SU-DHL-6 (cell line): ENCODE results near the gene GRIK3.

Source experiments
- H2AFZ ChIP-seq: fragments of 200-600 bp; sonication (generic); 2 replicates; pipeline ENCODE4 v1.6.1; 2014; ENCODE audit warnings: low read depth, mild to moderate bottlenecking, moderate library complexity, mixed read lengths, antibody characterized with exemption, low read length; ENCODE audit not compliant: severe bottlenecking
- H3F3A ChIP-seq: fragments of 200-600 bp; shearing (Covaris generic); 2 replicates; pipeline ENCODE4 v1.6.0; 2016; ENCODE audit warnings: antibody characterized with exemption, mild to moderate bottlenecking; ENCODE audit not compliant: insufficient read depth
- H3K27ac ChIP-seq: fragments of 200-600 bp; sonication (generic); 2 replicates; pipeline ENCODE4 v1.5.1; 2016; ENCODE audit warnings: low read depth, mild to moderate bottlenecking, low read length, moderate library complexity, mixed read lengths
- H3K27me3 ChIP-seq: fragments of 200-600 bp; sonication (generic), shearing (Covaris generic); 2 replicates; pipeline ENCODE4 v1.6.0; 2014; ENCODE audit warnings: mild to moderate bottlenecking, low read length
- H3K36me3 ChIP-seq: fragments of 200-600 bp; sonication (generic); 2 replicates; pipeline ENCODE4 v1.6.1; 2014; ENCODE audit warnings: mild to moderate bottlenecking, low read length, mixed read lengths
- H3K4me2 ChIP-seq: fragments of 300-600, 200-600 bp; shearing (Covaris generic), sonication (generic); 2 replicates; pipeline ENCODE4 v1.6.0; 2014; ENCODE audit warnings: low read length, low read depth, mild to moderate bottlenecking; ENCODE audit not compliant: poor library complexity, severe bottlenecking
- H3K4me3 ChIP-seq: fragments of 200-600 bp; sonication (generic); 2 replicates; pipeline ENCODE4 v1.5.1; 2014; ENCODE audit warnings: antibody characterized with exemption, low read length, mild to moderate bottlenecking, mixed read lengths; ENCODE audit not compliant: insufficient read depth, poor library complexity, severe bottlenecking
- H3K79me2 ChIP-seq: fragments of 200-600 bp; sonication (generic); 2 replicates; pipeline ENCODE4 v1.6.1; 2014; ENCODE audit warnings: mild to moderate bottlenecking, low read length, moderate library complexity; ENCODE audit not compliant: insufficient read depth
- H3K9ac ChIP-seq: fragments of 200-600 bp; sonication (generic); 2 replicates; pipeline ENCODE4 v1.7.0; 2014; ENCODE audit warnings: mild to moderate bottlenecking, low read length
- H3K9me2 ChIP-seq: fragments of 200-600 bp; sonication (generic); replicated peaks from 2 replicates; pipeline ENCODE4 v1.6.1; 2014; ENCODE audit warnings: low read length; ENCODE audit not compliant: insufficient read depth
- H3K9me3 ChIP-seq: fragments of 200-600 bp; sonication (generic); 2 replicates; pipeline ENCODE4 v1.6.1; 2014; ENCODE audit warnings: low read length, mixed read lengths; ENCODE audit not compliant: insufficient read depth
- H4K20me1 ChIP-seq: fragments of 200-600 bp; sonication (generic); 2 replicates; pipeline ENCODE4 v1.6.1; 2014; ENCODE audit warnings: low read depth, mild to moderate bottlenecking, antibody characterized with exemption, low read length, moderate library complexity, mixed read lengths
- CTCF ChIP-seq: fragments of 200-600 bp; sonication (generic); IDR thresholded peaks from one replicate; pipeline ENCODE4 v1.5.1; 2017; ENCODE audit warnings: antibody characterized with exemption, mild to moderate bottlenecking, low read length, moderate library complexity; ENCODE audit not compliant: insufficient read depth, poor library complexity, severe bottlenecking
- EZH2phosphoT487 ChIP-seq: fragments of 200-600 bp; sonication (generic), shearing (Covaris generic); conservative IDR thresholded peaks from 2 replicates; pipeline ENCODE4 v1.6.1; 2018; ENCODE audit warnings: mild to moderate bottlenecking, antibody characterized with exemption, low read length, moderate library complexity, mixed read lengths

The GRIK3 gene

DNA sequence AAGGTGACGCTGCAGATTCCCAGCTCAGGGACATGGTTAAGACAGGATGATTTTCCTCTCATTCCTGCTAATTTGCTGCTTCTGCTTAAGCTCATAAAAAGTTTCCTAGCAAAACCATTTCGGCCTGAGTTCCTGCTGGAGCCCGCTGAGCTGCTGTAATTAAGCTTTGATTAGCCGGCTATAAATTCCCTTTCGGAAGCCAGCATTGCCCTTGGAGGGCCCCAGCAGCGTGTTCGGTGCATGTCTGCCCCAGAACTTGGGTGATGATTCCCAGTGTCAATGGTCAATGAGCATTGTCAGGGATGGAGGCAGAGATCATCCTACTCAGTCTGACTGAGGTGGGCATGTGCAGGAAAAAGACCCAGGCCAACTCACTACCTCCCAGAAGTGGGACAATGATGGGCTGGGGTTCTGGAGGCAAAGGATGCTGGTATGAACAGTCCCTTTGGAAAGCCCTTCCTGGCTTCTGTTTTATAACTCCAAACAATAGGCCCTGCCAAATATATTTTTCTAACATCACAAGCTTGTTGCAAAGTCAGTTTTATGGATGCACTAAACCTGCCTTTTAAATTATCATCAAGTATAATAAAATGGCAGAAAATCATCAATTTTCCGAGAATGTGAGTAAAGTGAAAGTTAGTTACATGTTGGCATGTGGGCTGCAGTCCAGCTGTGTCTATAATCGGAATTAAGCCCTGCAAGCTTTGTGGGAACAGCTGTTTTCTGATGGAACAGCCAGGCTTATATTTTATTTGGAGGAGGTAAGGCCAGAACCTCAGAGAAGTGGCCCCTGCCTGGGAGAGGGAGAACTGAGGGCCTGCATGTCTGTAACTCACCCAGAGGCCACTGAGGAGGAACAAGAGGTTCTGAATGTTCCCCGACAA lies 257.1 kb downstream of the GRIK3 start:
- TF ChIP-seq CTCF, result no peak
- no peak for TF ChIP-seq EZH2phosphoT487
- H3K27ac ChIP-seq, result no peak overlapping the region
- no peaks in the 10 kb centered on the region for H3K27me3 ChIP-seq
- H3K79me2 ChIP-seq, result no peaks in the 10 kb centered on the region
- no peak overlapping the region for H3K4me2 ChIP-seq
- H3K9me3 ChIP-seq, result no peaks in the 10 kb centered on the region
- no peaks in the 10 kb centered on the region for H3K36me3 ChIP-seq
- H3K9ac ChIP-seq, result no peak overlapping the region
- no peaks in the 10 kb centered on the region for H3K9me2 ChIP-seq
- no peaks in the 10 kb centered on the region for H3F3A ChIP-seq
- no peak overlapping the region for H2AFZ ChIP-seq
- no peaks in the 10 kb centered on the region for H4K20me1 ChIP-seq
- no peak overlapping the region for H3K4me3 ChIP-seq

- H3K36me3 ChIP-seq, result no peaks in the 10 kb centered on the region
- H3K79me2 ChIP-seq, result no peaks in the 10 kb centered on the region
- no peak overlapping the region for H3K27ac ChIP-seq
- no peaks in the 10 kb centered on the region for H4K20me1 ChIP-seq
- H3K4me2 ChIP-seq, result no peak overlapping the region
- no peak overlapping the region for H2AFZ ChIP-seq
- H3K9me2 ChIP-seq, result no peaks in the 10 kb centered on the region
- H3K9ac ChIP-seq, result no peak overlapping the region
- TF ChIP-seq CTCF (no peak), EZH2phosphoT487 (no peak)
- H3K27me3 ChIP-seq, result no peaks in the 10 kb centered on the region
- no peaks in the 10 kb centered on the region for H3K9me3 ChIP-seq
- H3K4me3 ChIP-seq, result no peak overlapping the region
- H3F3A ChIP-seq, result no peaks in the 10 kb centered on the region
Observed at GRCh38 chr1:36776256-36776655, 258.1 kb downstream of the GRIK3 start.

GRCh38 chr1:36775716-36776115 lies 258.6 kb downstream of the GRIK3 start:
- no peak for TF ChIP-seq CTCF
- TF ChIP-seq EZH2phosphoT487, result no peak
- H3K27ac ChIP-seq, result no peak overlapping the region
- no peaks in the 10 kb centered on the region for H3F3A ChIP-seq
- no peaks in the 10 kb centered on the region for H3K9me2 ChIP-seq
- no peaks in the 10 kb centered on the region for H3K9me3 ChIP-seq
- H3K36me3 ChIP-seq, result no peaks in the 10 kb centered on the region
- no peak overlapping the region for H3K4me2 ChIP-seq
- no peaks in the 10 kb centered on the region for H3K79me2 ChIP-seq
- no peak overlapping the region for H3K4me3 ChIP-seq
- H3K27me3 ChIP-seq, result no peaks in the 10 kb centered on the region
- H3K9ac ChIP-seq, result no peak overlapping the region
- H4K20me1 ChIP-seq, result no peaks in the 10 kb centered on the region
- no peak overlapping the region for H2AFZ ChIP-seq
